SU-DHL-6 (cell line): ENCODE data around the gene ARMH1.

Experiments used
- EZH2phosphoT487 ChIP-seq: fragments of 200-600 bp; sonication (generic), shearing (Covaris generic); conservative IDR thresholded peaks from 2 replicates; pipeline ENCODE4 v1.6.1; 2018; ENCODE audit warnings: mild to moderate bottlenecking, antibody characterized with exemption, low read length, moderate library complexity, mixed read lengths
- TF ChIP-seq, protein P1 (sequence below): fragments of 200-600 bp; sonication (generic); IDR thresholded peaks from one replicate; pipeline ENCODE4 v1.5.1; 2017; ENCODE audit warnings: antibody characterized with exemption, mild to moderate bottlenecking, low read length, moderate library complexity; ENCODE audit not compliant: insufficient read depth, poor library complexity, severe bottlenecking

GRCh38 chr1:44720281-44720680 is 45.8 kb downstream of the ARMH1 start:
- TF ChIP-seq, protein P1, sequence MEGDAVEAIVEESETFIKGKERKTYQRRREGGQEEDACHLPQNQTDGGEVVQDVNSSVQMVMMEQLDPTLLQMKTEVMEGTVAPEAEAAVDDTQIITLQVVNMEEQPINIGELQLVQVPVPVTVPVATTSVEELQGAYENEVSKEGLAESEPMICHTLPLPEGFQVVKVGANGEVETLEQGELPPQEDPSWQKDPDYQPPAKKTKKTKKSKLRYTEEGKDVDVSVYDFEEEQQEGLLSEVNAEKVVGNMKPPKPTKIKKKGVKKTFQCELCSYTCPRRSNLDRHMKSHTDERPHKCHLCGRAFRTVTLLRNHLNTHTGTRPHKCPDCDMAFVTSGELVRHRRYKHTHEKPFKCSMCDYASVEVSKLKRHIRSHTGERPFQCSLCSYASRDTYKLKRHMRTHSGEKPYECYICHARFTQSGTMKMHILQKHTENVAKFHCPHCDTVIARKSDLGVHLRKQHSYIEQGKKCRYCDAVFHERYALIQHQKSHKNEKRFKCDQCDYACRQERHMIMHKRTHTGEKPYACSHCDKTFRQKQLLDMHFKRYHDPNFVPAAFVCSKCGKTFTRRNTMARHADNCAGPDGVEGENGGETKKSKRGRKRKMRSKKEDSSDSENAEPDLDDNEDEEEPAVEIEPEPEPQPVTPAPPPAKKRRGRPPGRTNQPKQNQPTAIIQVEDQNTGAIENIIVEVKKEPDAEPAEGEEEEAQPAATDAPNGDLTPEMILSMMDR = no peak
- no peak for TF ChIP-seq EZH2phosphoT487
